CD4-positive, alpha-beta T cell treated with Interleukin-6 for 4 hours (primary cell): ENCODE measurements around the gene SAP30BP.
A peak's percentile ranks its signal among the peaks of the same experiment; 100 is the strongest.

ENCODE experiments used
- DNase-seq: peaks from one replicate; pipeline ENCODE4 v3.0.0-alpha.2; 2020; ENCODE audit warnings: mixed read lengths

The SAP30BP gene

DNA sequence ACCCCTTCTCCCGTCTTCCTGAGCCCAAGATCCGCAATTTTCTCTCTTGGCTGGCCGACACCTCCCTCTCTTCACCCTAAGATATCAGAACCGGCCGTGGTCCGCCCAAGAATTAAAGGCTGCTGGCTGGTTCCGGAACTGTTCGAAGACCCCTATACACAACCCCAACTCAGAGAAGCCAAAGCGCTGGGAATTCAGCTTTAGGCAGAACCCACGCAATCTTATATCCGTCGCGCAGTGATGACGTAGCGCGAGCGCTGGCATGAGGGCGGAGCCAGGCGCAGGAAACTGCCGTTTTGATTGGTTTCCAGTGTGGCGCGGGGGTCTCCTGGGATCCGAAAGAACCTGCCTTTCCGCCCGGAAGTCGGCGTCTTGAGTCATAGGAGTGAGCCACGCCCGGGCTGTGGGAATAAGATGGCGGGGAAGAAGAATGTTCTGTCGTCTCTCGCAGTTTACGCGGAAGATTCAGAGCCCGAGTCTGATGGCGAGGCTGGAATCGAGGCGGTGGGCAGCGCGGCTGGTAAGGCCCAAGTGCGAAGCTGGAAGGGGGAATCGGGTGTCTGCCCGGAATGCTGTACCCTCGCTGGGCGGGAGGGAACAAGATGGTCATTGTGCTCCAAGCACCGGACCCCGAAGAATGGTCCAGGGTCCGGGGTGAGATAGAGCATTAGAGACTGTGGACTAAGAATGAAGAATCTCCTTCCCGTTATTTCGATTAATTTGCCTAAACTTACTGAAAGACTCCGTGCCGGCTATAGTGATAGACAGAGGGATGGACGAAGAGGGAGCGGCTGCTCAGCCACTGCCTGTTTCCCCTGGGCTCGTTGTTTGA lies at the start of gene SAP30BP, which contains the start of gene RECQL5:
Gene SAP30BP (plus strand): TSS at position 380 of the 832 bp plus-strand sequence. CDS start 35 bp downstream, at position 415.
Gene RECQL5 (minus strand): TSS at position 196 of the 832 bp plus-strand sequence. CDS start 597 bp downstream, outside the sequence.
- peak; percentile 97 for DNase-seq

DNA sequence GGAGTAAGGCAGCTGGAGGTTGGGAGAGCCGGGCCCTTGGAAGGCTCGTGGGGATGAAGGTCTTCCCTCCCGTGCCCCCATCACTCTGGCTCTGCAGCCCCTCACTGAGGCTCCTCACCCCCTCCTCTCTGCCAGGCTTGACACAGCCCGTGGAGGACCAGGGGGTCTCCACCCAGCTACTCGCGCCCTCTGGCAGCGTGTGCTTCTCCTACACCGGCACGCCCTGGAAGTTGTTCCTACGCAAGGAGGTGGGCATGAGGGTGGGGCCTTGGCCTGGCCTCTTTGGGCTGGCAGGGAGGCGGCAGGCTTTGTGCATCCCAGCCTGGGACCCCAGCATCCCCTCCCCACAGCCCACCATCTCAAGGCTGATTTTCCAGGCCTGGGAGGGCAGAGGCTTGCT lies 49.5 kb upstream of the SAP30BP start:
- no peak for DNase-seq

DNA sequence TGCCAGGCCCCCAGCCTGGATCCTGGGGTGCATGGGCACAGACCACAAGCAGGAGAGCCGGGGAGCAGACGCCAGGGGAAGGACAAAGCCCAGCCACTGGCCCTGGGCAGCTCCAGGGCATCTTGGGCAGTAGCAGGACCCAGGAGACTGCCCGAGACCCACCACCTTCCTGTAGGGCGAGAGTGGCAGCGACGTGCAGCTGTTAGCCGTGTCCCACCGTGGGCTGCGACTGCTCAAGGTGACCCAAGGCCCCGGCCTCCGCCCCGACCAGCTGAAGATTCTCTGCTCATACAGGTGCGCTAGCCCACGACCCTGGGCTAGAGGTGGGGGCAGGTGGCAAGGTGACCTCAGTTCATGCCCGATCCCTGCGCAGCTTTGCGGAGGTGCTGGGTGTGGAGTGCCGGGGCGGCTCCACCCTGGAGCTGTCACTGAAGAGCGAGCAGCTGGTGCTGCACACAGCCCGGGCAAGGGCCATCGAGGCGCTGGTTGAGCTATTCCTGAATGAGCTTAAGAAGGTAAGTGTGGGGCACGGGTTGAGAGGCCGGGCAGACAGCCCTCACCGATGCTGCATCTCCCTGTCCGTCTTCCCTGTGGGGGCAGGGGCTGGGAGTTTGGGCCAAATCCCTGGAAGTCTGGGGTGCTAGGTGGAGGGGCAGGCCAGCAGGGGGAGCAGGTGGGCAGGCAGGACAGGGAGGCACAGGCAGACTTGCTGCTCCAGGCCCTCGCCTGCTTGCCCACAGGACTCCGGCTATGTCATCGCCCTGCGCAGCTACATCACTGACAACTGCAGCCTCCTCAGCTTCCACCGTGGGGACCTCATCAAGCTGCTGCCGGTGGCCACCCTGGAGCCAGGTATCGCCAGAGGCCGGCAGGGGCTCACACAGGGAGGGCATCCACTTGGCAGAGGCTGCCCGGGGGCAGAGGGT lies 47.4 kb upstream of the SAP30BP start:
- DNase-seq, result peak; percentile 31

DNA sequence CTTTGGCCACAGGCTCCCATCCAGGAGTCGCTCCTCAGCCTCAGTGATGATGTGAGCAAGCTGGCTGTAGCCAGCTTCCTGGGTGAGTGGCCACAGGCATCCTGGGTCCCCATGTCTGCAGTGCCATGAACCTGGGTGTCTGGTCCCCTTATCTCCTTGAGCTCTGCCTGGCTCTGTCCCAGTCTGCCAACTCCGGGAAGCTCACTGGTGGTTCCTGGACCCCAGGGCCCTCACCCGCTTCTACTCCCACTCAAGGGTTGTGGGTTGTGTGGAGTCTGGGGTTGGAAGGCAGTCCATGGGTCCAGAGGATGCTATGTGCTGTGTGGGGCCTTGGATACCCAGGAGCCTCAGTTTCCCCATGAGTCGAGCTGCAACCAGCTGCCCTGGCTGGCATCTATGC lies 45.6 kb upstream of the SAP30BP start:
- DNase-seq, result no peak

DNA sequence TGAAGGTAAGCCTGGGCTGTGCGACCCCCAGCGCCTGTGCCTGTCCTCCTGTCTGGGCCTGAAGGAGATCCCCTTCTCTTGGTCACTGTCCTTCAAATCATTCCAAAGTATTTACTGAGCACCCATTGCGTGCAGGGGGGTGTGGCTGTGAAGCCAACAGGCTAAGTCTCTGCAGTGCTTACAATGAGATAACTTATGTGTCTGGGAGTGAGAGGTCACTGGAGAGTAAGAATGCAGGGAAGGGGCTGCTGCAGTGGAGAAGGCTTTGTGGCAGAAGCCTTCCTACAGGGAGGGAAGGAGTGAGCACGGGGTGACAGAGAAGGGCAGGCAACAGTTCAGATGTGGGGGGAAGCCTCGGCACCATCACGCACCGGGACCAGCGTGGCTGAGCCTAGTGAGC lies 45.1 kb upstream of the SAP30BP start:
- DNase-seq, result no peak

DNA sequence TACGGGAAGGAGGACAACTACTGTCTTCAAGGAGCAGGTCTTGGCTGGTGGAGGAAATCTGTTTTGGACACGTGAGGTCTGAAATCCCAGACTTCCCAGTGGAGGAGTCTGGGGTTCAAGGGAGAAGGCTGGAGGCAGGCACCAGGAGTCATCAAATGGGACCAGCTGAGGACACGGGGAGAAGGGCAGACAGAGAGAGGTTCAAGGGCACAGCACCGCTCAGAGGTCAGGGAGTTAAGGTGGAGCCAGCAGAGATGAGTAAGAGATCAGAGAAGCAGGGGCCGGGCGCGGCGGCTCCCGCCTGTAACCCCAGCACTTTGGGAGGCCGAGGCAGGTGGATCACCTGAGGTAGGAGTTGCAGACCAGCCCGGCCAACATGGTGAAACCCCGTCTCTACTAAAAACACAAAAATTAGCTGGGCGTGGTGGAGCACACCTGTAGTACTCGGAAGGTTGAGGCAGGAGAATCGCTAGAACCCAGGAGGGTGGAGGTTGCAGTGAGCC lies 44.3 kb upstream of the SAP30BP start:
- DNase-seq, result no peak

DNA sequence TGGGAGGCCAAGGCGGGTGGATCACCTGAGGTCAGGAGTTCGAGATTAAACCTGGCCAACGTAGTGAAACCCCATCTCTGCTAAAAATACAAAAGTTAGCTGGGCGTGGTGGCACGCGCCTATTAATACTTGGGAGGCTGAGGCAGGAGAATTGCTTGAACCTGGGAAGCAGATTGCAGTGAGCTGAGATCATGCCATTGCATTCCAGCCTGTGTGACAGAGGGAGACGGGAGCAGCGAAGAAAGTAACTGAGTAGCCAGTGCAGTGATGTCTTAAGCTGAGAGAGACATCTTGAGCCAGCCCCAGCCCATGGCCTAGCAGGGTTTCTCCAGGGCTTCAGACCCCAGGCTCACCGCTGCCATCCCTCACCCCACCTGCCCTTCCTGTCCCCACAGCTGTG lies 43.8 kb upstream of the SAP30BP start:
- no peak for DNase-seq

DNA sequence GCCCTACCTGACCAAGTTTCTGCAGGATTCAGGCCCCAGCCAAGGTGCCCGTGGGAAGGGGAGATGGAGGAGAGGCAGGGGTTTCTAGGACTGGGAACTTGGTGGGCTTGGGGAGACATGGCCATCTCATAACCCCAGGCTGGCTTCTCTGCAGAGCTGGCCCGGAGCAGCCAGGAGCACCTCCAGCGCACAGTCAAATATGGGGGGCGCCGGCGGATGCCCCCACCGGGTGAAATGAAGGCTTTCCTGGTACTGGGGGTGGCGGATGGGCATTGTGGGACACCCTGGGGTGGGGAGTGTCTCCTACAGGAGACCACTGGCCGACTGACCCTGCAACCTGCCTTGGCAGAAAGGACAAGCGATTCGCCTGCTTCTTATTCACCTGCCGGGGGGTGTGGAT lies 43.1 kb upstream of the SAP30BP start:
- DNase-seq, result no peak

DNA sequence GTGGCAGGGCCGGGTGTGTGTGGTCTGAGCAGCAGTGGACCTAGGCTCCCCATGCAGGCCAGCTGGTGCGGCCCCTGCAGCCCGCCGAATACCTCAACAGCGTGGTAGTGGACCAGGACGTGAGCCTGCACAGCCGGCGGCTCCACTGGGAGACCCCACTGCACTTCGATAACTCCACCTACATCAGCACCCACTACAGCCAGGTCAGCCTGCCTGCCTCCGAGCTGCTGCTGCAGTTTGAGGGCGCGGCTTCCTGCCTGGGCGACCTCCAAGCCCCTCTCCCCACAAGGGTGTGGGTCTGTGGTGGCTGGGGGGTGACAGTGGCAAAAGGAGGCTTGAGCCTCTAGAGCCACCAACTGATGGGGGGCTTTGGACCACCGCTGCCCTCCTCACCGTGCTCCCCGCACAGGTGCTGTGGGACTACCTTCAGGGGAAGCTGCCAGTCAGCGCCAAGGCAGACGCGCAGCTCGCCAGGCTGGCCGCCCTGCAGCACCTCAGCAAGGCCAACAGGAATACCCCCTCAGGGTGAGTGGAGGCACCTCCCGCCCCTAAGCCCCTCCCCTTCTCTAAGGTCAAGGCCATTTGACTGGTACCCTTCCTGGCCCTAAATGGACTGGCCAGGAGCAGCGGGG lies 42.3 kb upstream of the SAP30BP start:
- no peak for DNase-seq

DNA sequence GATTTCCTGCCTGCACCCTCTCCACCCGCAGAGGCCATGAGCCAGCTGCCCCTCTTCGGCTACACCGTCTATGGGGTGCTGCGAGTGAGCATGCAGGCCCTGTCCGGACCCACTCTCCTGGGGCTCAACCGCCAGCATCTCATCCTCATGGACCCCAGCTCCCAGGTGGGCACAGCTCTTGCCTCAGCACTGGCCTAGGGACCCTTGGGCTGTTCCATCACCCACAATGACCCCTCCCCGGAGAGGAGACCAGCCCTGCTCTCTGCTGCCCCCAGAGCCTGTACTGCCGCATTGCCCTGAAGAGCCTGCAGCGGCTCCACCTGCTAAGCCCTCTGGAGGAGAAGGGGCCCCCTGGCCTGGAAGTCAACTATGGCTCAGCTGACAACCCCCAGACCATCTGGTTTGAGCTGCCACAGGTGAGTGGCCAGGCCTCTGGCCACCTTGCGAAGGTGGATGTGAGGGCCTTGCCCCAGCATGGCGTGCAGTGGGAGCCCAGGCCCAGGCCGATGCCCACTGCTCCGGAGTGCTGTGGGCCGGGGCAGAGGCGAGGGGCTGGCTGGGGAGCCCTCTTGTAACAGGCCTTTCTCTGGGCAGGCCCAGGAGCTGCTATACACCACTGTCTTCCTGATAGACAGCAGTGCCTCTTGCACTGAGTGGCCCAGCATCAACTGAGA lies 41.2 kb upstream of the SAP30BP start:
- no peak for DNase-seq

DNA sequence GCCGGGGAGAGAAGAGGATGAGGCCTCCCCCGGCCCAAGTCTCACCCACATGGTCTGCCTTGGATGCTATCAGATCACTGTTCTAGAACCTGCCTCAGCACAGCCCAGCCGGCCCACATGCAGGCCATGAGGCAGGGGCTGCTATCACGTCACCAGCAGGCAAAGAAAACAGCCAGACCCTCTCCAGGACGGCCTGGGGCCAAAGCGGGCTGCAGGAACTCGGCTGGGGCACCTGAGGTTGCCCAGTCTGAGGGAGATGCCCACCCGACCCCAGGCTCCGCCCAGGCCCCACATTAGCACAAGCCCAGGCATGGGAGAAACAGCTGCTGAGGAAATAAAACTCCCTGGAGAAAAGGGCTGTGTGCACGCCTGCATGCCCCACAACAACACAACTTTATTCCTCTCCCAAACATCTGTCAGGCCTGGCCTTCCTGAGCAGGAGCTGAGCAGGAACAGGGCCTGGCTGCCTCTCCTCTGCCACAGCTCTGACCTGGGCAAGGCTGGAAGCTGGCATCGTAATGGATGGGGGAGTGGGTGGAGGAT lies 40.6 kb upstream of the SAP30BP start:
- DNase-seq, result no peak

DNA sequence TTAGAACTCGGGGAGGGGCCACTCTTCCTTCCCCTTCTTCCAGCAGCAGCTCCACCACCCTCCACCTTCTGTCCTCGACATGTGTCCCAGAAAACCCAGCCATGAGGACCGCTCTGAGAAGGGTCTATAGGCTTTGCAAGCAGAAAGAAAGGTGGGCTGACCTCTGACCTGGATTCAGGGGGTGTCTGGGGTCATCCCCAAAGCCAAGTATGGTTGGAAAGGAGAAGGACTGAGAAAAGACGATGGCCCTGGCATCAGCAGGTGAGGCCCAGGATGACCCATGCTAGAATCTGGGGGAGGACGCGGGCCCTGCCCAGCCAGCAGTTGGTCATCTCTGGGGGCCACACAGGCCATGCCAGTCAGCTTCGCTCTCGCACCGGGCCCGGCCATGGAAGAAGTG lies 40.0 kb upstream of the SAP30BP start:
- no peak for DNase-seq

DNA sequence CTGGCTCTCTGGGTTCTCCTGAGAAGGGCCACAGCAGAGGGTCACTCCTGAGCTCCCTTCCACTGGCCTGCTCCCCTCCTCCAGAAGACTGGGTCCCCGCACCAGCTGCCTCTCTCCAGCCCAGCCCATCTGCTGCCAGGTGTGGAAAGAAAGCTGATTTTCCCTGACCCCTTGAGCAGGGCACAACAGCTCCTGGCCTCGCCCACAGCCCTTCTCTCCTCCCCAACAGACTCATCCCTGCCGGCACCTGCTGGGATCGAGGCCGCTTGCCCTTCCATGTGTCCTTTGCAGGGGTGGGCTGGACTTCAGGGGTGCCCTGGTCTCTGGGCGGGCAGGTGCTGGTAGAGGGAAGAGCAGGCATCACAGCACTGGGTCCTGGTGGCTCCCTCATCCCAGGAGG lies 38.7 kb upstream of the SAP30BP start:
- DNase-seq, result no peak

DNA sequence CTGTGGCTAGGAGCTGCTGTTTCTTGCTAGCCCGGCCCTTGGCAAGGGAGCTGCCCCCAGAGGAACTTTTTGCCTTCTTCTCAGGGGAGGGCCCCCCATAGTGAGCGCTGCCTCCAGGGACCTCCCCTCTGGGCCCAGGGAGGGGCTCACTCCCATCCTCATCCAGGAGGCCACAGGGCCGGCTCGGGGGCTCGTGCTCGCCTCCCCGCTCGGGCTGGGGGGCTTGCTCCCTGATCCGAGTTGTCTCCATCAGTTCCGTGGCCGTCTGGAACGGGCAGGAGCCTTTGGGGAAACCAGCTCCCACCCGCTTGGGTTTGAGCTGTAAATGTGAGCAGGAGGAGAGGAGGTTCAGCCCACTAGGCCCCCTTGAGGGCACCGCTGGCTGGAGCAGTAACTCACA lies 38.0 kb upstream of the SAP30BP start:
- DNase-seq, result no peak

DNA sequence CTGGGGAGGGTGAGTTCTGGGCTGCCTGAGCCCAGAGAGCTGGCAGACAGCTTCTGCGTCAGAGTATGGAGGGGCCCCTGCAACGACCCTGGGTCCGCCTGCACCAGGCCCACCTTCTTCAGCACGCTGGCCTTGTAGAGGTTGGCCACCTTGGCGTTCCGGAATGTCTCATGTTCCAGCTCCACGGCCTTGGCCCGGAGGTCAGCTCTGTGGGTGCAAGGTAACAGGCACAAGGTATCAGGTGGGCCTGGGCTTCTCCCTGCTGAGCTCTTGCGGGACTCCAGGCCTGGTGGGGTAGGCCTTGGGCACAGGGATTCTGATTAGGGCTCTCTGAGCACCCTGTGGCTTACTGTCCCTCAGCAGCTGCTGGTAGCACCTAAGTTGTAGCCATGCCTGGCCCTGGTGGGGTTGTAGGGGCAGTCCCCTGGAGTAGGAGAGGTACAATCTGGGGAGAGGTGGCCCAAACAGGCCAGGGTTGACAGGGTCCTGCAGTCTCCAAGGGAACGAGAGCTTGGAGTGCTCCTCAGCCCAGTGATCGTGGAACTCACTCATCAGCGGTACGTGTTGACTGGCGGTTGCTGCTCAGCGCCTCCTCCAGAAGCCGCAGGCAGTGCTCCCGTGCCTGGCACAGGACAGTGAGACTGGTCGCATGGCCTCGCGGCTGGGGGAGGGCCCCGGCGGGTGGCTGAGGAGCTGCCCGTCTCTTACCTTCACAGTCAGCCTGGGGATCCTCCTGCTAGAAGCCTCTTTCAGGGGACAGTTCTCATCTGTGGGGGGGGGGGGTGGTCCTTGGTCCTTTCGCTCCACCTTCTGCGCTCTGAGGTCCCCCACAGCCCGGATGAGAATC lies 36.8 kb upstream of the SAP30BP start:
- DNase-seq, result no peak

DNA sequence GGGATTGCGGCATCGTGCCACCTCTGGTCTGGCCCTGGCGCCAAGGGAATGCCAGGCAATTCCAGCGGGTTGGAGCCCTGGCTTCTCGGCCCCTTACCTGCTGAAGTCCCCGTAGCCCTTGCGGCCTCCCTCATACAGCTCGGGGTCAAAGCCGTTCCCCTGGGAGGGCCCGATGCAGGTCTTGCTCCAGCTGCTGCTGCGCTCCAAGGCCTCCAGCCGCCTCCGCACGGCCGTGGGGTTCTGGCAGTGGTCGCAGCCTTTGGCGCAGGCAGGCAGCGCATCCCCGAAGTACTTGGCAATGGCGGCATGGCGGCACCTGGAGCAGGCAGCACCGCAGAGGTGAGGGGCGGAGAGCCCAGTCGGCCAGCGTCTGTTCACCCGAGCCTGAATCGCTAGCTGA lies 35.8 kb upstream of the SAP30BP start:
- no peak for DNase-seq

DNA sequence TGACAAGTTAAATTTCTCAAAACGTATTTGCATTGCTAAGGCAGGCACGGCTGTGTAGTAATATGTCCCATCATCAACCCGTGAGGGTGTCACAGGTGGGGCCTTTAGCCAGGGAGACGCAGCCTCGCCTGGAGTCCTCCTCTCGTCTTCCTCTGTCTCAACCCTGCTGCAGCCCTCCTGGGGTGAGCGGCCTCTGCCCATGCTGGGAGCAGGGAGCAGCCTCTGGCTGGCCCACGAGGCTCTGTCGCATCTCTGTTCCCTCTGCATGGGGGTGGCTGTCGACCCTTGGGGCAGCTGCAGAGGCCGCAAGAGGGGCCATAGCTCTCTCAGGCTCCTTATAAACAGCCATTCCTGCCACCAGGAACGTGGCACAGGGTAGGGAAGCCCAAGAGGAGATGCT lies 34.7 kb upstream of the SAP30BP start:
- no peak for DNase-seq

DNA sequence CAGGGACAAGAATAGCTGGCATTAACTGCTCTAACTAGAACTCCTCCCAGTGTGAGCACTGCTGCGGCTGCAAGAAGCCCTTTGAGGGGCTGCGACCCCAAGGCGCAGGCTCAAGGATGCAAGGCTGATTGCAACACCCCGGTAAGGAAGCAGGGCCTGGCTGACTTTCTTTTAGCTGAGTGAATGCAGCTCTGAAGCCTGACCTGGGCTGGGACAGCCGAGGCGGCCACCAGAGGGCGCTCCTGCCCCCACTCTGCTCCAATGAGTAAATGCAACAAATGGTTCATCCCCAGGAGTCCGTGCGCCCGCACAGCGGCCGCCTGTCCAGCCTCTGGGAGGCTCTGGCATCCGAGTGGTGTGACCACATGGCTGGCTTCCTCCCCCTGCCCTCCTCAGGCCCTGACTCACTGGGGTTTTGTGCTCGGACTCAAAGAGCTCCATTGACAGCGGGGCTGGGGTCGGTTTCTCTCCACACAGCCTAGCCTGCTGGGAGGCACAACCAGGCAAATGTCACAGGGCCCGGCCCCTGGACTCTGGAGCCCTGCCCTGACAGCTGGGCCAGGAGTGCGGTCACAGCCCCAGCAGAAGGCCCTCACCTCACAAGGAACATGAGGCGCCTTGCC lies 34.2 kb upstream of the SAP30BP start, which contains the start of gene SMIM5:
Gene SMIM5 (plus strand): TSS at position 572 of the 623 bp plus-strand sequence. CDS start 6,768 bp downstream, outside the sequence.
- DNase-seq, result peak; percentile 88

DNA sequence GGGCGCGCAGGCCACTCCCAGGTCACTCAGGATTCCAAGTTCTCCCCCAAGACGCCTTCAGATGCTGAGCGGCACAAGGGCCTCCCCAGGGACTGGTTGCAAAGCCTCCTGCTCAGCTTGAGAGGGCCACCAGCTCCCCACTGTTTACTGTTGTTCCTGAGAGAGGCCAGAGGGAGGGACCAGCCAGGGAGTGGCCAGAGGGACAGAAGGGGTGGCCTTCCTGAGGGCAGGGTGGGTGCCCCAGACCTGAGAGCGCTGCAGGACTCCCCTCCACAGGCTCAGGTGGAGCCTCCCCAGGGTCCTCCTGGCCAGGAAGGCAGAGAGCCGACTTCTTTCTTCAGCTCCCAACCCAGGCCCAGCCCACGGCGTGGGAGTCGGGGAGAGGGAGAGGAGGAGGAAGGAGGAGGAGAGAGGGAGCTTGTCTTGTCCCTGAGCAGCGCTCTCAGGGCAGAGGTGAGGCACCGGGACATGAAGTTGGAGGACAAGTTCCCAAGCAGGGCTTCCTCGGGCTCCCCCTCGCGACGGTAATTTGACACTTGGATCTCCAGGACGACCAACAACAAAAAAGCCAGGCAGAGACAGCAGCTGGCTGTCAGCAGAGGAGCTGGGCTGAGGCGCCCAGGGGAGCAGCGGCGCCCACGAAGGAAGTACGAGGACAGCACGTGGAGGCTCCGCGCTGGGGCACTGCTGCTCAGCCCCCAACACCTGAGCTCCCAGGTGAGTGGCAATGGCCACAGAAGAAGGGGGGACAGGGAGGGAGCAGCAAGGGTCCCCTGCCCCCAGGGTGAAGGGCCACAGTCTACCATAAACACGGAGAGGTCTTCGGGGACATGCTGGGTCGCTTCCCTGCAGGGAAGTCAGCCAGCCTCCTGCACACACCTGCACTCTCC lies 33.4 kb upstream of the SAP30BP start:
- peak; percentile 67 for DNase-seq

DNA sequence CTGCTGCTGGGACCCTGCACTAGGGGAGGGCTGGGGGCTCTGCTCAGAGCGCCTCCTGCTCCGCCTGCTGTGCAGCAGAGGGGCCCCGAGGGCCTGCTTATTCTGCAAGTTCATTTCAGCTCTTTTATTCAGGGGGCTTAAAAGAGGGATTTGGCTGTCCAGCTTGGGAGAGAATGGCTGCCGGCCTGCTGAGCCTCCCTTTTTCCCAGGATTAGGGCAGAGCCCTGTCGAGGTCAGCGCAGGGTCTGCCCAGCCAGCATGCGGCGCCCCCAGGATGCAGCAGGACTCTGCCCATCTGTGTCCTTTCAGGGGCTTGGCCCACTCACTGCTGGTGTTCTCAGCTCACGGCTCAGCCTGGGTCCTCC lies 32.8 kb upstream of the SAP30BP start:
- DNase-seq, result no peak
